RWPE1 (cell line): Measurements from ENCODE around the gene TMC8.
A peak's percentile ranks its signal among the peaks of the same experiment; 100 is the strongest.

Experiments used
- CTCF ChIA-PET: fragments of 350-600 bp; sonication (Branson Sonifier 250); formaldehyde crosslinking; extraction: SDS; loops from one replicate; lab custom pipeline; 2021; lab: Yijun Ruan, JAX
- POLR2A ChIA-PET: fragments of 400-600 bp; formaldehyde crosslinking; extraction: SDS; loops from one replicate; lab custom pipeline; 2020; ENCODE audit warnings: antibody characterized with exemption; ENCODE audit not compliant: low non-redundant PET; lab: Yijun Ruan, JAX
- DNase-seq: peaks from one replicate; pipeline ENCODE4 v3.0.0; 2012; ENCODE audit warnings: low spot score
- H3K27ac ChIP-seq: fragments of 450-650 bp; 2 replicates; pipeline ENCODE4 v1.5.1; 2017
- CTCF ChIP-seq: fragments of 450-650 bp; conservative IDR thresholded peaks from 2 replicates; pipeline ENCODE4 v1.5.1; 2017; ENCODE audit warnings: low read depth, mild to moderate bottlenecking

Gene TMC8

DNA sequence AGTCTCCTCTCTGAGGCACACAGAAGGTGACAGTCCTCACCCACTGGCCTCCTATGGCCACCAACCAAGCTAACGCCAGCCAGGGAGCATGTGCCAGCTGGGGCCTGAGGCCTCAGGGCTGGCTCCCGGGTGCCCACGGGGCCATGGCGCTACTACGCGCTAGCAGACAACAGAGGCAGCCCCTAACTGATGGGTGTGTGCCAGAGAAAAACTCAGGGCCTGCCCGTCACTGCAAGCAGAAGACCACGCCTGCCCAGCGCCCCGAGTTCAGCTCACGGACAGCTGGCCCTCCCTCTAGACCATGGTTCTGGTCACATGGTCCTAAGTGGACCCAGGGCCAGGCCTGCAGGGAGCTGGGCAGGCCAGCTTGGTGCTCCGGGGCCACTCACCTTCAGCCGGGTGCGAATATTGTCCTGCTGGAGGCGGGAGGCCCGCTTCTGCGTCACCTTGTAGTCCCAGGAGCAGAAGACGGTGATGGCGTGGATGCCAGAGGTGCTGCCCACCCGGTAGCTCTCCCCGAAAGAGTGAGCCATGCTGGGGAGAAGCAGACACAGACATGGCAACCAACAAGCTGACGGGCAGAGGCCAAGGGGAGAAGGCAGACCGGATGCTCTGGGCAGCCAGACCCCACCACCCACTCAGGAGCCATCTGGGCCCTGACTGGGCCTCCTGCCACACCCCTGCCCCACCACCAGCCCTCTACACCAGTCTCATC is 8.2 kb upstream of the TMC8 start:
- H3K27ac ChIP-seq = no peak overlapping the region
- ChIA-PET POLR2A (interaction anchor here (0.8 kb wide), 1 partner anchor 95 kb away, joined by 3 read pairs; no protein-coding TSS in a partner anchor), CTCF (no interaction called here)

DNA sequence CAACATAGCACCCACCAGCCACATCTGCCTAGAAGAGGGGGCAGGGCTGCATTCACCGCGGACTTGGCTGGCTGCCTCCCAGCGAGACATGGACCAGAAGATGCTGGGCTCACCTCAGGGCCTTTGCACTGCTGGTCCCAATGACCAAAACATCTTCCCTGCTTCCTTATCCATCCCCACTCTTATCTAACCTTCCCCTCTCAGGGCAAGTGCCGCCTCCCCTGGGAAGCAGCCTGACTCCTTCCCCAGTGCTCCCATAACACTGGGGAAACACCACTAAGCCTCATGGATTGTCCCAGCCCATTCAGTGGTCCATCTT is 7.7 kb upstream of the TMC8 start:
- no peak for TF ChIP-seq CTCF
- no peak for DNase-seq
- no peak overlapping the region for H3K27ac ChIP-seq
- CTCF ChIA-PET = no interaction called here
- POLR2A ChIA-PET = no interaction called here

More for the DNA sequence above, 8.2 kb upstream of the TMC8 start:
- no peak for DNase-seq
- TF ChIP-seq CTCF = no peak

GRCh38 chr17:78123258-78123929 is 7.2 kb upstream of the TMC8 start:
- no peak for DNase-seq
- POLR2A ChIA-PET = no interaction called here
- H3K27ac ChIP-seq = no peak overlapping the region
- CTCF ChIA-PET = interaction anchor here (2.0 kb wide), 1 partner anchor 11 kb away, joined by 9 read pairs; no protein-coding TSS in a partner anchor
- no peak for TF ChIP-seq CTCF

DNA sequence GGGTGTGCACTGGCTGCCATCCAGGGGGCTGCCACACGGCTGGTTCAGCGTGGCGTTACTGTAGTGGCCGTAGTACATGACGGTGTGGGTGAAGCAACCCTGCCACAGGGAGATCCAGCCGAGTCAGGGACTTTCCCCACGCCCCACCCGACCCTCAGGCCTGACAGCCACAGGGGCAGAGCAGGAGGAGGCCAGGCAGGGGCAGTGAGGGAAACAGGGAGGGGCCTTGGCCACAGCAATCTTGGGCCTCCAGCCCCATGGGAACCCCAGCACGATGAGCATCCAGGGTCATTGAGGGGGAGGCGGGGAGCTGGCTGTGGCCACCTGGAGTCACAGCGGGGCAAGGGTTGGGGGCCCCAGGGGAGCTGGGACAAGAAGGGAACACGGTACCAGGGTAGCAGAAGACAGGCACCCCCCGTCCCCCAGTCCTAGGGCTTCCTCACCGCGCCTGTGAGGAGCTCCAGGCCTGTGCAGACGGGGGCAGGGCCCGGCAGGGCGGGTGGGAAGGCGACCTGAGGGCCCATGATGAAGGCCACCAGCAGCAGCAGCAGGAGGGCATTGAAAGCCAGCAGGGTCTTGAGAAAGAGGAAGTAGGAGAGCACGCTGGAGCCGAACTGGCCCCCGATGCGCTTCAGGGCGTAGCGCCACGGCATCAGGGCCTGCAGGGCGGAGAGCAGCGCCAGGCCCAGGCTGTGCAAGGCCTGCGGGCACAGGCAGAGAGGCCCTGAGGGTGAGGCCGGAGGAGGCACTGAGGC is 6.3 kb upstream of the TMC8 start:
- no peak for TF ChIP-seq CTCF
- CTCF ChIA-PET = interaction anchor here (0.5 to 2.0 kb wide), 2 partner anchors 12 to 60 kb away, joined by 3 to 9 read pairs; no protein-coding TSS in a partner anchor
- H3K27ac ChIP-seq = no peak overlapping the region
- POLR2A ChIA-PET = no interaction called here
- DNase-seq = no peak

DNA sequence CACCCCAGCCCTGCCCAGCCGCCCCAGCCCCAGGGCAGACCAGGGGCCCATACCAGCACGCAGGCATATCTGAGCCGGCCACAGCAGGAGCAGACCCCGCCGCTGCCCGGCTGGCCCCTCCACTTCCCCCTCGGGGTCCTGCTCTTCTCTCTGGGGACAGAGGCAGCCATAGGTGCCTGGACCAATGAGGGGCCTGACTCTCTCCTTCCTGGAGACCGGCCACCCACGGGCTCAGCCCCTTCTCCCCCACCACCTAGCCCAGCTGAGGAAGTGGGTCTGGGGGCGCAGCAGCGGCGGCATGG is 5.8 kb upstream of the TMC8 start:
- TF ChIP-seq CTCF = no peak
- peak overlapping the region; percentile 5; the same call in 1 of the 2 replicates for H3K27ac ChIP-seq
- ChIA-PET CTCF (interaction anchor here (0.5 to 2.0 kb wide), 2 partner anchors 12 to 60 kb away, joined by 3 to 9 read pairs; no protein-coding TSS in a partner anchor), POLR2A (no interaction called here)
- DNase-seq = no peak
